GM10847 (cell line): ENCODE measurements around the gene MEIS1.

ENCODE experiments used
- POLR2A ChIP-seq: IDR thresholded peaks from 2 replicates; pipeline ENCODE4 v1.6.1; 2011; ENCODE audit not compliant: insufficient read length; ENCODE audit errors: extremely low read depth

The MEIS1 gene

GRCh38 chr2:66439812-66440542 is 5.1 kb downstream of the MEIS1 start:
- no peak for TF ChIP-seq POLR2A

- no peak for TF ChIP-seq POLR2A
Observed at GRCh38 chr2:66440708-66441497, 6.0 kb downstream of the MEIS1 start.

GRCh38 chr2:66441581-66442320 is 6.8 kb downstream of the MEIS1 start:
- TF ChIP-seq POLR2A: no peak

- TF ChIP-seq POLR2A: no peak
Observed at GRCh38 chr2:66442516-66443185, 7.7 kb downstream of the MEIS1 start.

- no peak for TF ChIP-seq POLR2A
Observed at GRCh38 chr2:66443186-66443978, 8.5 kb downstream of the MEIS1 start.

GRCh38 chr2:66443979-66444861 is 9.3 kb downstream of the MEIS1 start:
- TF ChIP-seq POLR2A: no peak

- TF ChIP-seq POLR2A: no peak
Observed at GRCh38 chr2:66445076-66445924, 10.4 kb downstream of the MEIS1 start.

- TF ChIP-seq POLR2A: no peak
Observed at GRCh38 chr2:66445925-66446871, 11.3 kb downstream of the MEIS1 start.

GRCh38 chr2:66446941-66447340 is 12.0 kb downstream of the MEIS1 start:
- TF ChIP-seq POLR2A: no peak

GRCh38 chr2:66447677-66448076 is 12.8 kb downstream of the MEIS1 start:
- TF ChIP-seq POLR2A: no peak

GRCh38 chr2:66448136-66448991 is 13.4 kb downstream of the MEIS1 start:
- no peak for TF ChIP-seq POLR2A
